ENCODE results near the gene INHBA.

INHBA gene

GRCh38 chr7:41702635-41703371 is at the start of gene INHBA:
INHBA (minus strand) TSS chr7:41703090; CDS start chr7:41700374, 2,716 bp downstream.
- no peaks in the 10 kb centered on the region for H3K9me3 ChIP-seq (ENCODE audit: control insufficient read depth, insufficient read depth, low read length)
- no peaks in the 10 kb centered on the region for H3K36me3 ChIP-seq (ENCODE audit: insufficient read depth, low read length)
- peaks cover 25% of the 10 kb centered on the region for H3K4me1 ChIP-seq (ENCODE audit: insufficient read depth, low read length)
- no peak within 1 kb of the TSS for H3K9ac ChIP-seq (ENCODE audit: low read depth, low read length)

GRCh38 chr7:41752615-41753014 is 49.7 kb upstream of the INHBA start:
- peaks cover 11% of the 10 kb centered on the region for H3K9me3 ChIP-seq (ENCODE audit: control insufficient read depth, insufficient read depth, low read length)
- no peak overlapping the region for H3K9ac ChIP-seq (ENCODE audit: low read depth, low read length)
- H3K36me3 ChIP-seq (ENCODE audit: insufficient read depth, low read length), result no peaks in the 10 kb centered on the region
- no peaks in the 10 kb centered on the region for H3K4me1 ChIP-seq (ENCODE audit: insufficient read depth, low read length)

- Histone ChIP-seq H3K9me3 (ENCODE audit: control insufficient read depth, insufficient read depth, low read length) (peaks cover 5% of the 10 kb centered on the region), H3K9ac (ENCODE audit: low read depth, low read length) (no peak overlapping the region), H3K4me1 (ENCODE audit: insufficient read depth, low read length) (no peaks in the 10 kb centered on the region), H3K36me3 (ENCODE audit: insufficient read depth, low read length) (no peaks in the 10 kb centered on the region)
Observed at GRCh38 chr7:41750661-41751540, 48.0 kb upstream of the INHBA start.

- no peak overlapping the region for H3K9ac ChIP-seq (ENCODE audit: low read depth, low read length)
- H3K36me3 ChIP-seq (ENCODE audit: insufficient read depth, low read length), result no peaks in the 10 kb centered on the region
- no peaks in the 10 kb centered on the region for H3K4me1 ChIP-seq (ENCODE audit: insufficient read depth, low read length)
- H3K9me3 ChIP-seq (ENCODE audit: control insufficient read depth, insufficient read depth, low read length), result peaks cover 5% of the 10 kb centered on the region
Observed at GRCh38 chr7:41747961-41748360, 45.1 kb upstream of the INHBA start.

- peaks cover 8% of the 10 kb centered on the region for H3K9me3 ChIP-seq (ENCODE audit: control insufficient read depth, insufficient read depth, low read length)
- H3K36me3 ChIP-seq (ENCODE audit: insufficient read depth, low read length), result no peaks in the 10 kb centered on the region
- H3K4me1 ChIP-seq (ENCODE audit: insufficient read depth, low read length), result no peaks in the 10 kb centered on the region; the same call in 1 of the 2 replicates
- no peak overlapping the region for H3K9ac ChIP-seq (ENCODE audit: low read depth, low read length)
Observed at GRCh38 chr7:41745451-41745850, 42.6 kb upstream of the INHBA start.

- no peaks in the 10 kb centered on the region; the same call in 1 of the 2 replicates for H3K4me1 ChIP-seq (ENCODE audit: insufficient read depth, low read length)
- H3K9me3 ChIP-seq (ENCODE audit: control insufficient read depth, insufficient read depth, low read length), result peaks cover 8% of the 10 kb centered on the region
- no peaks in the 10 kb centered on the region for H3K36me3 ChIP-seq (ENCODE audit: insufficient read depth, low read length)
- H3K9ac ChIP-seq (ENCODE audit: low read depth, low read length), result no peak overlapping the region
Observed at GRCh38 chr7:41744161-41744560, 41.3 kb upstream of the INHBA start.

GRCh38 chr7:41742401-41743020 is 39.6 kb upstream of the INHBA start:
- Histone ChIP-seq H3K36me3 (ENCODE audit: insufficient read depth, low read length) (no peaks in the 10 kb centered on the region), H3K4me1 (ENCODE audit: insufficient read depth, low read length) (no peaks in the 10 kb centered on the region; the same call in 1 of the 2 replicates), H3K9ac (ENCODE audit: low read depth, low read length) (no peak overlapping the region), H3K9me3 (ENCODE audit: control insufficient read depth, insufficient read depth, low read length) (peaks cover 5% of the 10 kb centered on the region)

- Histone ChIP-seq H3K4me1 (ENCODE audit: insufficient read depth, low read length) (no peaks in the 10 kb centered on the region; the same call in 1 of the 2 replicates), H3K9me3 (ENCODE audit: control insufficient read depth, insufficient read depth, low read length) (peaks cover 3% of the 10 kb centered on the region; the same call in 1 of the 2 replicates), H3K36me3 (ENCODE audit: insufficient read depth, low read length) (no peaks in the 10 kb centered on the region), H3K9ac (ENCODE audit: low read depth, low read length) (no peak overlapping the region)
Observed at GRCh38 chr7:41738806-41739205, 35.9 kb upstream of the INHBA start.

GRCh38 chr7:41738336-41738735 is 35.4 kb upstream of the INHBA start:
- Histone ChIP-seq H3K9me3 (ENCODE audit: control insufficient read depth, insufficient read depth, low read length) (peaks cover 3% of the 10 kb centered on the region; the same call in 1 of the 2 replicates), H3K36me3 (ENCODE audit: insufficient read depth, low read length) (no peaks in the 10 kb centered on the region), H3K9ac (ENCODE audit: low read depth, low read length) (no peak overlapping the region), H3K4me1 (ENCODE audit: insufficient read depth, low read length) (no peaks in the 10 kb centered on the region; the same call in 1 of the 2 replicates)

- H3K9me3 ChIP-seq (ENCODE audit: control insufficient read depth, insufficient read depth, low read length), result no peaks in the 10 kb centered on the region
- no peak overlapping the region for H3K9ac ChIP-seq (ENCODE audit: low read depth, low read length)
- no peaks in the 10 kb centered on the region for H3K36me3 ChIP-seq (ENCODE audit: insufficient read depth, low read length)
- no peaks in the 10 kb centered on the region for H3K4me1 ChIP-seq (ENCODE audit: insufficient read depth, low read length)
Observed at GRCh38 chr7:41735206-41735605, 32.3 kb upstream of the INHBA start.

GRCh38 chr7:41732843-41733306 is 30.0 kb upstream of the INHBA start:
- no peaks in the 10 kb centered on the region for H3K4me1 ChIP-seq (ENCODE audit: insufficient read depth, low read length)
- no peaks in the 10 kb centered on the region for H3K36me3 ChIP-seq (ENCODE audit: insufficient read depth, low read length)
- H3K9me3 ChIP-seq (ENCODE audit: control insufficient read depth, insufficient read depth, low read length), result no peaks in the 10 kb centered on the region
- H3K9ac ChIP-seq (ENCODE audit: low read depth, low read length), result no peak overlapping the region

GRCh38 chr7:41732436-41732785 is 29.5 kb upstream of the INHBA start:
- Histone ChIP-seq H3K9ac (ENCODE audit: low read depth, low read length) (no peak overlapping the region), H3K4me1 (ENCODE audit: insufficient read depth, low read length) (no peaks in the 10 kb centered on the region), H3K36me3 (ENCODE audit: insufficient read depth, low read length) (no peaks in the 10 kb centered on the region), H3K9me3 (ENCODE audit: control insufficient read depth, insufficient read depth, low read length) (no peaks in the 10 kb centered on the region)

GRCh38 chr7:41731493-41732435 is 28.9 kb upstream of the INHBA start:
- no peak overlapping the region for H3K9ac ChIP-seq (ENCODE audit: low read depth, low read length)
- H3K4me1 ChIP-seq (ENCODE audit: insufficient read depth, low read length), result no peaks in the 10 kb centered on the region
- H3K9me3 ChIP-seq (ENCODE audit: control insufficient read depth, insufficient read depth, low read length), result no peaks in the 10 kb centered on the region
- H3K36me3 ChIP-seq (ENCODE audit: insufficient read depth, low read length), result no peaks in the 10 kb centered on the region

Measured in ES-I3 (cell line).